GM20431 (cell line): Measurements from ENCODE around the gene ZFYVE9.
"Not testable (repeated sequence)": the region's sequence is repeated elsewhere in the genome, so short reads cannot be mapped to it uniquely, and the experiment has no call there.

ENCODE experiments used
- in situ Hi-C: fragments of 300-500 bp; cut with MseI, MboI; formaldehyde crosslinking; loops from one replicate; pipeline ENCODE4 v1.15.0; 2020; ENCODE audit warnings: low sequenced_read_pairs; ENCODE audit not compliant: unreplicated experiment

ZFYVE9 gene

GRCh38 chr1:52359676-52360594 is 218.0 kb downstream of the ZFYVE9 start:
- in situ Hi-C loops, result no loop called here

GRCh38 chr1:52360595-52360968 is 218.7 kb downstream of the ZFYVE9 start:
- in situ Hi-C loops, result no loop called here

DNA sequence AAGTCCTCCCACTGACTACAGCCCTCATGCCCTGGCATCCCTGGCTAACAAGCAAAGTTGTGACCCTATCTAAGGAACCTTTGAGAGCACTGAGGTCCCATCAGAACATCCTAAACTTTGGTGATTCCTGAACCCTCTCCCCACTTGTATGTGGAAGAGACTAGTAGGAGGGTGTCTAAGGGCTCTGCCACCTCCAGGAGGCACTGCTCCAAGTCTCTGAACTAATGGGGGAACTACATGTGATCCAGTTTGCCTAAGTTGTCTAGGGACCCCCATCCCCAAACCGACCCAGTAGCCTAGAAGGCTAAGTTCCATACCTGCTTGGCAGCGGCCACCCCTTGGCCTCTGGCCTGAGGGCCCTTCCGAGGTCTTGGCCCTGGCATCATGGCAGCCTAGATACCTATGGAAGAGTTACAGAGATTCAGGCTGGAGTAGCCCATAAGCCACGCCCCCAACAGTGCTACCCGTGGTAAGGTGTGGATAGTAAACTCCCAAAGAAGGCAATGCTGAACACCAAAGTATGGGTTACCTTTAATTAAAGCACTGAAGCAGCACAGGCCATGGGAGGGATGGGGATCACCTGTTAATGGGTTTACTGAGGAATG is 222.4 kb downstream of the ZFYVE9 start:
- in situ Hi-C loops, result no loop called here

DNA sequence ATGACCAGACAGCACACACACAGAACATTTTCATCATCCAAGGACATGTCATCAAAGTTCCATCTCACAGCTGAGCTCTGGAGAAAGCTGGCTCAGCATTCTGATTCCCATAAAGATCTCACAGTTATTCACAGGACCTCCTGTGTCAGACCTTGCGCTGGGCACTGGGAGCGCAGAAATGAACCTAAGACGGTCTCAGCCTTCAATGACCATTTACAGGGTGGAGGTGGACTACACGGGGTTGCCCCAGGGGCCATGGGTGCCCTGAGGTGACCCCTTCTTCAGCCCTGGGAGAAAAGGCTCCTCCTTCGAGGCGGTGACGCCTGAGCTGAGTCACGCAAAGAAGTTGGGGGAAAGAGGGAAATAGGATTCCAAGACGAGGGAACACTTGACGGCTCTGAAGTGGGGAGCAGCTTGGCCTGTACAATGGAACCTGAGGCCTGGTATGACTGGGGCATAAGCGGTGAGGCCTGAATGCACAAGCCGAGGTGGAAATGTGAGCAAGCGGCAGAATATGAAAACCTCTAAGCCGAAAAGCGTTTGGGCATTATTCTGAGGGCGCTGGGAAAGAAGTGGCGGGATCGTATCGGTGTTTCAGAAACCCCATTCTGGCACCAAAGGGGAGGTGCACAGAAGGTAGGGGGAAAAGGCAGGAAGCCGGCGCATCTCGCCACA is 223.3 kb downstream of the ZFYVE9 start:
- in situ Hi-C loops, result no loop called here

DNA sequence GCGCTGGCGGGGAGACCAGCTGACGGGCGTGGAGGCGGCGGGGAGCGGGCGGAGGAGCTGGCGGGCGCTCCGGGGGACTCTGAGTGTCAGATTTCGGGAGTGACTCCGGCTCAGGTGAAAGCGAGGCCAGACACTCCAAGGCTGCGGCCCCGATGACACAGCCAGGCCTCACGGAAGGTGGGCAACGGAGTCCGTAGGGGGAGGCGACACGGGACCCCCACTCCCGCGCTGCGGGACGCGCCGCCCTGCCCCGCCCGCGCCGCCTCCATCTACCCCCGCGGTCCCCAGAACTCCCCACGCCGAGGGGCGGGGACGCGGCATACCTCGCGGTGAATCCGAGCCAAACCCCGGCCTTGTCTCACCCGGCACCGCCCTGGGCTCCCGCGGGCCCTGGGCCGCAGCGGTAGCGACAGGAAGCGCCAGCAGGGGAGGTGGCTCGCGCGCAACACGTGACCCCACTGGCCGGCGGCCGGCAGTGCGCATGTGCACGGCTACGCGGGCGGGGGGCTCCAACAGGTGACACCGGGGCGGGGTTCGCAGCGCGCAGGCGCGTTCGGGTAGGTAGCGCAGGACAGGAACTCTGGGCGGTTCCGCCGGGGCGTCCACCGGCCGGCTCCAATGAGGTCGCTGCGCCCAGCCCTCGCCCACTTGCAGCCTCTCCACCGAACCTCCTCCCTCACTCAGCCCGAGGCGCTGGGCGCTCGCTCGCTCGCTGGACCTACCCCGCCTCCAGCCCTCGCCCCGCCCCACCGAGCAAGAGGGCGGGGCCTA is 224.0 kb downstream of the ZFYVE9 start, which contains the start of gene CC2D1B:
Gene CC2D1B, minus strand, starts transcription at position 460 of the 771 bp plus-strand sequence. CDS start 1,585 bp downstream, outside the sequence.
- in situ Hi-C loops, result no loop called here

DNA sequence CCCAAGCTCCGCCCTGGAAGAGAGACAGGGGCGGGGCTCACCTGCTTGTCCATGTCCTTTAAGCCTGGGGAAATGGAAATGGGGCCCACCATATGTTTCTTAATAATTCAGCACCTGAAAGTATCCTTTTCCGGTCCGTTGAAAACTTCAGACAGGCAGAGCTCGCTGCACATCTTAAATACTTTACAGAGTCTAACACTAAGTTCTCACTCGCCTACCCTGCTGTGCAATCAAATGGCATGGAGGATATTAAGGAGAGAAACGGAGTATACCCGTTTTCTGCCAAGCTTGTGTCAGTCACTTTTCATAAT is 224.6 kb downstream of the ZFYVE9 start:
- in situ Hi-C loops, result no loop called here

GRCh38 chr1:52367272-52367671 is 225.4 kb downstream of the ZFYVE9 start:
- in situ Hi-C loops, result no loop called here

DNA sequence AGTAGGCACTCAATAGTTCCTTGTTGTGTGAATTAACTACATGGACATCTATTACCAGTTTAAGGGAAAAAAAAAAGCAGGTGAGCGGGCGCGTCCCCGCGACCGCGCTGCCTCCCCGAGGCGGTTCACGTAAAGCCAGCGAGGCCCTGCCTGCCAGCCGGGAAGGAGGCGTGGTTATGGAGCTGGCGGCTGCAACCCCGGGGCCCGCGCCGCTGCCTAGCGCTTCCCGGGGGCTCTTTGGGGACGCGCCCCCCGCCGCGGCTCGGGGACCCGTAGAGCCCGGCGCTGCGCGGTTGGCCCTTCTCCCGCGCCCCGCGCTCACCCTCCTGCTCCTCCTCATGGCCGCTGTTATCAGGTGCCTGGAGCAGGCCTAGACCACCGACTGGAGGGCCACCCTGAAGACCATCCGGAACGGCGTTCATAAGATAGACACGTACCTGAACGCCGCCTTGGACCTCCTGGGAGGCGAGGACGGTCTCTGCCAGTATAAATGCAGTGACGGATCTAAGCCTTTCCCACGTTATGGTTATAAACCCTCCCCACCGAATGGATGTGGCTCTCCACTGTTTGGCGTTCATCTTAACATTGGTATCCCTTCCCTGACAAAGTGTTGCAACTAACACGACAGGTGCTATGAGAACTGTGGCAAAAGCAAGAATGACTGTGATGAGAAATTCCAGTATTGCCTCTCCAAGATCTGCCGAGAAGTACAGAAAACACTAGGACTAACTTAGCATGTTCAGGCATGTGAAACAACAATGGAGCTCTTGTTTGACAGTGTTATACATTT is 226.7 kb downstream of the ZFYVE9 start:
- in situ Hi-C loops, result no loop called here

DNA sequence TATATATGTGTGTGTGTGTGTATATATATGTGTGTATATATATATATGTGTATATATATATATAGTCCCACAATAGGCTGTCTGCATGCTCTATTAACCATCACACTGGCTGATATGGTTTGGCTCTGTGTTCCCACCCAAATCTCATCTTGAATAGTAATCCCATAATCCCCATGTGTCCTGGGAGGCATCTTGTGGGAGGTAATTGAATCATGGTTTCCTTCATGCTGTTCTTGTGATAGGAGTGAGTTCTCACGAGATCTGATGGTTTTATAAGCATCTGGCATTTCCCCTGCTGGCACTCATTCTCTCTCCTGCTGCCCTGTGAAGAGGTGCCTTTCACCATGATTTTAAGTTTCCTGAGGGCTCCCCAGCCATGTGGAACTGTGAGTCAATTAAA is 228.0 kb downstream of the ZFYVE9 start:
- in situ Hi-C loops, result not testable (repeated sequence)

GRCh38 chr1:52385376-52385775 is 243.5 kb downstream of the ZFYVE9 start:
- in situ Hi-C loops, result no loop called here

GRCh38 chr1:52386458-52386857 is 244.6 kb downstream of the ZFYVE9 start:
- in situ Hi-C loops, result no loop called here

DNA sequence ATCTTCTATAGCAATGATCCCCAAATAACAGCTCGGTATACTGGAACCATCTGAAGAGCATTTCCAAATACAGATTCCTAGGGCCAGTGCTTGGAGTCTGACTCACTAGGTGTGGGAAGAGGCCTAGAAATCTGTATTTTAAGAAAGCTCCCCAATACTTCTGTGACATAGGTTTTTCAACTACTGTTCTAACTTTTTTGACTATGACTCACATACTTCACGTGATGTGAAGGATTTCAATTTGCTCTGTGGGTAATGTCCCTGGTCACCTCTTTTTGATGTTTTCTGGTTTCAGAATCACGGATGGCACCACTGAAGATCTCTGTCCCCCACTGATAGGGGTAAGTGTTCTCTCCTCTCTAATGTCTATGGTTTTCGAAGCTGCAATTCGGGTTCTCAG is 251.3 kb downstream of the ZFYVE9 start:
- in situ Hi-C loops, result no loop called here
